ENCODE data around the gene HOXD13.

HOXD13 gene

DNA sequence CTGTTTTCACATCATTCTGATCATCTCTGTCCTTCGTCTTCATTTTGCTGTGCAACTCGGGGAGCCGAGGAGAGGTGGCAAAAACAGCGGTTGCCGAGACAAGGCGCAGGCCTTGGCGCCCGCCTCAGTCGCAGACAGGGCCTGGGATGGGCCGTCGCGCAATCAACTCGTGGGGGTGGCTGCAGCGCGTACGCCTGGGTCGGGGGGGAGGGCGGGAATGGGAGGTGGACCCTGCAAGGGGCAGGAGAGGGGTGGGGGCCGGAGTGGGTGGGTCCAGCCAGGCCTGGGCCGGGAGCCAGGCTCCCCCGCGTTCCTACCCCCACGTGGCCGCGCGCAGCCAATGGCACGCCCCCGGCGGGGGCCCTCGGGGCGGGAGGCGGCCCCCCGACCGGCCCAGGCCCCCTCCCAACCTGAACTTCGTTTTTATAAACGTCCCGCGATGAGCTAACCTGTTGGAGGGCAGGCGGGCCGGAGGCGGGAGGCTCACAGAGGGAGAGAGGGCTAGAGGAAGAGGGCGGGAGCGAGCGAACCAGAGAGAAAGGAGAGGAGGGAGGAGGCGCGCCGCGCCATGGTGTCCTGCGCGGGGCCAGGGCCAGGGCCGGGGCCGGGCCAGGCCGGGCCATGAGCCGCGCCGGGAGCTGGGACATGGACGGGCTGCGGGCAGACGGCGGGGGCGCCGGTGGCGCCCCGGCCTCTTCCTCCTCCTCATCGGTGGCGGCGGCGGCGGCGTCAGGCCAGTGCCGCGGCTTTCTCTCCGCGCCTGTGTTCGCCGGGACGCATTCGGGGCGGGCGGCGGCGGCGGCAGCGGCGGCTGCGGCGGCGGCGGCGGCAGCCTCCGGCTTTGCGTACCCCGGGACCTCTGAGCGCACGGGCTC, at the start of gene HOXD13:
TSS of gene HOXD13 (plus strand) at position 452 of the 875 bp plus-strand sequence. CDS start at position 622, 170 bp downstream.
- no peak for DNase-seq (ENCODE audit: low read depth in 2 of 3, low spot score in 1 of 3)

GRCh38 chr2:176056406-176056805, 36.1 kb upstream of the HOXD13 start:
- no peak for DNase-seq (ENCODE audit: low read depth in 2 of 3, low spot score in 1 of 3)

- no peak for DNase-seq (ENCODE audit: low read depth in 2 of 3, low spot score in 1 of 3)
Measured at GRCh38 chr2:176063958-176064357, 28.6 kb upstream of the HOXD13 start.

DNA sequence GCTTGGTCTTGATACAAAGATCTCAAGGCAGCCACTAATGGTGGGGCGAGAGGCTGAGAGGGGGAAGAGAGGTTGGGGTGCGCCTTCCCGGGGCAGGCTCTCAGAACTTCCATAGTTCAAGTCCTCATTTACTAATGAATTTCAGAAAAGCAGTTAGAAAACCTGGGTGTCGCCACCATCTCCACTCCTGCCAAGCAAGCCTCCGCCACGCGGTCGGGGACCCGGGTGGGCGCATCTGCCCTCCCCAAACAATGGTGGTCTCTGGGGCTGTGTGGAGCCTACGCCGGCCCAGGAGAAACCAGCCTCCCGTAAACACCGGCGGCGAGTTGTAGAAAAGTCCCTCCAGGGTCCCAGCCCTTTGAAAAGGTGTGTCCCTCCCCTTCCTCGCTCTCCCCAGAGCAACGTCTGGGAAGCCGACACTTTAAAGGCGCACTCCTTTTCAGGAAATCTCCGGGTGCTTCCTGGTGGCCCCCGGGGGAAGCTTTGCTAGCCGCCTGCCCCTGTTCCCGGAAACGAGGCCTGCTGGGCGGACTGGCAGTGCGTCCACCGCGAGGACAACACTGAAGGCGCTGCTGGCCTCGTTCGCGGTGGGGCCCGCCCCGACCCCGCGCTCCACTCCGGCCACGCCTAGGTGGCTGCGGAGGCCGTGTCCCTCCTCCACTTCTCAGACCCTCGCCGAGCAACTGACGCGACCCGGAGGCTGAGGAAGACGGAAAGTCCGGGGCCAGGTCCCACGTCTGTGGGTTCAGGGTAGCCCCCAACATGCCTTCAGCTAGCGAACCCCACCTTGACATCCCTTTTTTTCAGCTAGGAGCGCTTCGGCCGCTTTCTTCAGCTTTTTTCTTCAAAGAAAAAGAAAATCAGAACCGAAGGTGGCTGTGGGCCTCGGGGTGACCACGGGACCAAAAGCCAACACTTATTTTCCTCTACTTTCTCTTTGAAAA, 25.6 kb upstream of the HOXD13 start:
- no peak for DNase-seq (ENCODE audit: low read depth in 2 of 3, low spot score in 1 of 3)

DNA sequence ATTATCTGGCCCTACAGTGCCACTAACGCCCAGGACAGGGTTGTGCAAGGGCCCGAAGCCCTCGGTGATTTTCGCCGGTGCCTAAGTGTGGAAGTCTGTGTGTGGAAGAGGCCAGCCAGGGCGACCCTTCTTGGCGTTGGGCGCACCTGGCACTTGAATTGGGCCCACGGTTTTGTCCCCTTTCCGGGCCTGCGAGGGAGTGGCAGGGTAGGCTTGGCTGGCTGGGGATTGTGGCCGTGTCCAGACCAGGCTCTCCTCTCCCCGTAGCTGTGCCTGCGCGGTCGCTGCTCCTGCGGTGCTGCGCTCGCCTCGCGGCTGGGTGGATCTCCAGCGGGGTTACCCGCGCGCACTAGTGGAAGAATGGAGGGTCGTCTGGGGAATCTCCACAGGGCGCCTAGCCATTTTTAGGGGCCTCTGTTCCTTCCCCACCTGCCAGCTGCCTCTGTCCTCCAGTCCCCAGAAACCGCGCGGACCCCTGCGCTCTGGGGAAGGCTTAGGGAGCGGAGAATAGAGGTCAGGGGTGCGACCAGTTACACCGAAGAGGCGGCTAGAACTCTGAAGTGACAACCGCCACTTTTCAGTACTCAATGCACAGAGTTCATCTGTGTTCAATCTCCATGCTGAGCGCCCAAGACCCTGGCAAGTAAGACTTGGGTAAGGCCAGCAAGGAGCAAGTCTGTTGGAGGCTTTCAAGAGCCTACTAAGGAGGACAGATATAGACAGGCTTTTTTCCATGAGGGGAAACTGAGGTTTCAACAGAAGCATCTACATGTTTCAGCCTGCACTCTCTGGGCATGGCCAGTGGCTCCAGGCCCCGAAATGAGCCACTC, 24.7 kb upstream of the HOXD13 start:
- DNase-seq (ENCODE audit: low read depth in 2 of 3, low spot score in 1 of 3), result no peak

DNA sequence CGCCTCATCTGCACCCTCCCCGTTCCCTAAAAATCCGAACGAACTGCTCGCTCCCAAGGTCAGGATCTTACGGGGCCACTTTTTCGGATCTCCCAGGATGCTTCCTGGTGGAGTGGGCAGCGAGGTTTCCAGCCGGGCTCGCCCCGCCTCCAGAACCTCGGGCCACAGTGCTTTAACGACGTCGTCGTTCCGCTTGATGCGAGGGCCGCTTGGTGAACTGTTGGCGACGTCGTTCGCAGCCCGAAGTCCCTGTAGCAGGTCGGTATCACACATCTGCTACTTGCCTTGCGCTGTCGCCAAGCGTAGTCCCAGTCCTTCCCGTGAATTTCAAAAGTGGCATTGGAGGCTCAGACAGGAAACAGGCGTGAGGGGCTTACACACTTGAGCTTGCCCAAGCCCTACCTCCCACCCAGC, 24.1 kb upstream of the HOXD13 start:
- DNase-seq (ENCODE audit: low read depth in 2 of 3, low spot score in 1 of 3), result no peak

DNA sequence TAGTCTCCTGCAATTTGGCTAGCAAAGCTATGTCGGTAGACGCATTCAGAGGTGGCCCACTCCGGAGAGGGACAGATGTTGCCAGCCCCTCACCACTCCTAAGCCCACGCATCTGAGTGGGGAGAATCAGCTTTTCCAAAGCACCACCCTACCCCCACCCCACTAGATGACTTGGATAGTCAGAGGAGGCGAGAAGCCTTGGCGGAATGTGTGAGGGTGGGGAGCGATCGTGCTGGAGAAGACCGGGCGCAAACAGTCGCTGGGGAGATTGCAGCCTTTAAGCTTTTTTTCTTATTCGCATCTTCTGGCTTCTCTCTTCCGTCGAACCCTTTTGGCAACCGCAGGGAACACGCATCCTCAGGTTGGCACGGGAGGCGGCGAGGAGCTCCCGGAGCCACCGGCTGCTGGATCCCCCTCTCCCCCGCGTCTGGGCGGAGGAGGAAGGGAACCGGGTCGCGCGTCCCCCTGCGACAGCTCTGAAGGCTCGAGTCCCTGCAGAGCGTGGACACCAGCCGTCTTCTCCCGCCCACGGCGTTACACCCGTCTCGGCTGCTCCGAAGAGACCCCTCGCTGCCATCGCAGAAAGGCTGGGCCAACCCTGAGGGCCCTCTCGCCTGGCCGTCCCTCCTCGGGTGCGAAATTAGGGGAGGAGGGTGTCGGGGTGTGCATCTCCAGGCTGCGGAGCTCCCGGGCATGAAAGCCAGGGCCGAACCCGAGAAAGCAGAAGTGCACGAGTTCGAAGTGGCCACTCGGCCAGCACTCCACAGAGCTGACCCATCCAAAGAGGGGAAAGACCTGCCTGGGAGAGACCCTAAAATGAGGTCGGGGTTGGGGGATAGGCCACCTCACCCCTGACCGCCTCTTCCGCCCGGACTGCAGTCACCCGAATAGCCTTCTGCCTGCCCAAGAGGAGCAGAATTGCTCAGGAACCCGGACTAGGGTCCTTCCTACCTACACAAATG, 20.9 kb upstream of the HOXD13 start:
- no peak for DNase-seq (ENCODE audit: low read depth in 2 of 3, low spot score in 1 of 3)

DNA sequence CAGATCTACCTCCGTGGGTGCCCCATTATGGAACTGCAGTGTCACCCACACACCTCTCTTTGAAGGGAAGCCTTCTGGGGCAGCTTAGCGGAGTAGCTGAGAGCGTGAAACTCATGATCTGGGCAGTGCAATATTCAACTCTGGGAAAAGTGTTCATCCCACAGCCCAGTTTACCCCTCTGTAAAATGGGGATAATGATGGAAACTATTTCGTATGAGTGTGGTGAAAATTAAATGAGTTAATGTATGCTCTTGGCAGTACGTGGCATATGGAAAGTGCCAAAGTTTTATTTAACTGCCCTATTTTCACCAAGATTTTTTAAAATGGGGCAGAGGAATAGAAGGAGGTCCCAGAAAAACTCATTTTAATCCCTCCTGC, 20.2 kb upstream of the HOXD13 start:
- no peak for DNase-seq (ENCODE audit: low read depth in 2 of 3, low spot score in 1 of 3)

GRCh38 chr2:176072951-176073904, 19.3 kb upstream of the HOXD13 start:
- DNase-seq (ENCODE audit: low read depth in 2 of 3, low spot score in 1 of 3), result no peak

DNA sequence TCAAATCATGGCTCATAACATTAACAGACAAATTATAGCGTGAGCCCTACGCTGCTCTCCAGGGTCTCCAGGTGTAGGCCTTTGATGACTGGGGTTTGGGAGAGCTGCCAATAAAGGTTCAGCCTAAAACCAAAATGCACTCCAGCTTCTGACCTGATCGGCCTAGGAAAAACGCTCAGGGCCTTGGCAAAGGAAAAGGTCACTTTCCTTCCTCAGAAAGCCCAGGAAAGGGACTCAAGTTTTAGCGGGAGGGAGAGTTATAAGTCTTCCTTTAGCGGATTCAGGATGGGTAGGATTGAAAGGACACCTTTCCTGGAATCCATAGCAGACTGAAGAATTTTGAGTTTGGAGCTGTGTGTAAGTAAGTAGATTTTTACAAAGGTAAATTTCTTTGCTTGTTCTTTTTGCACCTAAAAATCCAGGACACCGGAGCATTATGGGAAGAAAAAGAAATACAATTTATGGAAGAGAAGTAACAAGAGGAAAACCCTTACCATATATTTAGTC, 17.5 kb upstream of the HOXD13 start:
- no peak for DNase-seq (ENCODE audit: low read depth in 2 of 3, low spot score in 1 of 3)

DNA sequence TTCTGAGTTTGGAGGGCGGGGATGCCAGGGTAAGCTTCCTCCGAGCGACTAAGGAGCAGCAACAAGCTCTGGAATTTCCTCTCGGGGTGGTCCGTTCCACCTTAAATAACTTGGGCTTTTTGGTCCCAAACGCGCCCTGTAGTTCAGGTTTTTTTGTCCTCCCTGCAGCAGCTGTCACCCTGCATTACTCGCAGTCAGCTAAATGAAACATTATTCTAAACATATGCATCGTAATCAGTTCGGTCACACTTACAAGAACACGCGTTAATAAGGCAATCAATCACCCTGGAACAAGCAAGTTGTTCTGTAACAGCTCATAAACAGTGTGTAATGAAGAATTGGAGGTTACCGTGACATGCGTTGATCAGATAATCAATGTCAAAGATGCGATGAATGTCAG, 17.0 kb upstream of the HOXD13 start:
- no peak for DNase-seq (ENCODE audit: low read depth in 2 of 3, low spot score in 1 of 3)

GRCh38 chr2:176076063-176076462, 16.5 kb upstream of the HOXD13 start:
- no peak for DNase-seq (ENCODE audit: low read depth in 2 of 3, low spot score in 1 of 3)

GRCh38 chr2:176076796-176077195, 15.7 kb upstream of the HOXD13 start:
- no peak for DNase-seq (ENCODE audit: low read depth in 2 of 3, low spot score in 1 of 3)

- no peak for DNase-seq (ENCODE audit: low read depth in 2 of 3, low spot score in 1 of 3)
Measured at GRCh38 chr2:176078541-176079284, 13.8 kb upstream of the HOXD13 start.

GRCh38 chr2:176079285-176079830, 13.2 kb upstream of the HOXD13 start:
- DNase-seq (ENCODE audit: low read depth in 2 of 3, low spot score in 1 of 3), result no peak

GRCh38 chr2:176079831-176080539, 12.5 kb upstream of the HOXD13 start:
- no peak for DNase-seq (ENCODE audit: low read depth in 2 of 3, low spot score in 1 of 3)

All from stimulated activated CD4-positive, alpha-beta T cell treated with anti-CD3 and anti-CD28 coated beads, Interleukin-12 subunit alpha, Interleukin-12 subunit beta, amount 100 ng/mL, for 48 hours (primary cell).